Iris pigment epithelial cell (primary cell): ENCODE measurements around the gene BCL2L2.

Source experiments
- DNase-seq: peaks from one replicate; pipeline ENCODE4 v3.0.0-alpha.2; 2011; ENCODE audit warnings: low read depth

The BCL2L2 gene

GRCh38 chr14:23355871-23356435 lies 49.3 kb downstream of the BCL2L2 start:
- DNase-seq = no peak

GRCh38 chr14:23356662-23357061 lies 50.0 kb downstream of the BCL2L2 start:
- no peak for DNase-seq

- DNase-seq = no peak
Observed at GRCh38 chr14:23357261-23357660, 50.6 kb downstream of the BCL2L2 start.

GRCh38 chr14:23358042-23358441 lies 51.4 kb downstream of the BCL2L2 start:
- no peak for DNase-seq

GRCh38 chr14:23358553-23359166 lies 52.0 kb downstream of the BCL2L2 start:
- no peak for DNase-seq

- no peak for DNase-seq
Observed at GRCh38 chr14:23359167-23359626, 52.6 kb downstream of the BCL2L2 start.

- DNase-seq = no peak
Observed at GRCh38 chr14:23359722-23360447, 53.3 kb downstream of the BCL2L2 start.

GRCh38 chr14:23360496-23360895 lies 53.9 kb downstream of the BCL2L2 start:
- no peak for DNase-seq

- peak; percentile 61 for DNase-seq
Observed at GRCh38 chr14:23361320-23361719, 54.7 kb downstream of the BCL2L2 start.
